AG10803 (cell line): ENCODE measurements around the gene ZNF74.
"Not testable (repeated sequence)": the region's sequence is repeated elsewhere in the genome, so short reads cannot be mapped to it uniquely, and the experiment has no call there.

Experiments
- DNase-seq: peaks from one replicate; pipeline ENCODE4 v3.0.0; 2010; ENCODE audit warnings: low read depth
- H3K4me3 ChIP-seq: 2 replicates; pipeline ENCODE4 v1.5.1; 2011; ENCODE audit warnings: mild to moderate bottlenecking, low read length, control low read depth
- CTCF ChIP-seq: conservative IDR thresholded peaks from 2 replicates; pipeline ENCODE4 v1.5.1; 2011; ENCODE audit warnings: mild to moderate bottlenecking, low read length, control low read depth, inconsistent platforms

The ZNF74 gene

GRCh38 chr22:20393705-20394476 lies at the start of gene ZNF74:
Gene ZNF74, plus strand, starts transcription at chr22:20394151. Its CDS starts 478 bp downstream, at chr22:20394629.
- peak; percentile 91 for DNase-seq
- peak within 1 kb of the TSS; percentile 77 for H3K4me3 ChIP-seq
- TF ChIP-seq CTCF = no peak

- DNase-seq, H3K4me3 ChIP-seq: not testable (repeated sequence)
These were observed 47.4 kb upstream of the ZNF74 start for GRCh38 chr22:20346553-20346952.

- not testable (repeated sequence) for H3K4me3 ChIP-seq, DNase-seq
These were observed 41.4 kb upstream of the ZNF74 start for GRCh38 chr22:20352536-20352935.

- no peak for TF ChIP-seq CTCF
- H3K4me3 ChIP-seq = no peak overlapping the region
- no peak for DNase-seq
These were observed 39.5 kb upstream of the ZNF74 start for GRCh38 chr22:20354238-20354975.

- not testable (repeated sequence) for DNase-seq, H3K4me3 ChIP-seq
These were observed 37.9 kb upstream of the ZNF74 start for GRCh38 chr22:20355939-20356636.

GRCh38 chr22:20356906-20357305 lies 37.0 kb upstream of the ZNF74 start:
- not testable (repeated sequence) for H3K4me3 ChIP-seq

GRCh38 chr22:20357967-20358366 lies 36.0 kb upstream of the ZNF74 start:
- DNase-seq, H3K4me3 ChIP-seq: not testable (repeated sequence)

More at GRCh38 chr22:20356906-20357305, 37.0 kb upstream of the ZNF74 start:
- DNase-seq = not testable (repeated sequence)

GRCh38 chr22:20358503-20359239 lies 35.3 kb upstream of the ZNF74 start:
- not testable (repeated sequence) for H3K4me3 ChIP-seq, DNase-seq

GRCh38 chr22:20360261-20360660 lies 33.7 kb upstream of the ZNF74 start:
- H3K4me3 ChIP-seq, DNase-seq: not testable (repeated sequence)

- not testable (repeated sequence) for DNase-seq, H3K4me3 ChIP-seq
These were observed 32.8 kb upstream of the ZNF74 start for GRCh38 chr22:20360866-20361751.

GRCh38 chr22:20361752-20362229 lies 32.2 kb upstream of the ZNF74 start:
- H3K4me3 ChIP-seq, DNase-seq: not testable (repeated sequence)

- not testable (repeated sequence) for H3K4me3 ChIP-seq, DNase-seq
These were observed 31.5 kb upstream of the ZNF74 start for GRCh38 chr22:20362403-20362802.

GRCh38 chr22:20364335-20365260 lies 29.4 kb upstream of the ZNF74 start:
- peak; percentile 25 for DNase-seq
- H3K4me3 ChIP-seq = not testable (repeated sequence)

- DNase-seq = not testable (repeated sequence)
These were observed 27.1 kb upstream of the ZNF74 start for GRCh38 chr22:20366841-20367240.

More at GRCh38 chr22:20366841-20367240, 27.1 kb upstream of the ZNF74 start:
- H3K4me3 ChIP-seq = not testable (repeated sequence)
